Peyer's patch (tissue), 4 donors: ENCODE results near the gene PKN3.

Experiments used
- CTCF ChIP-seq, 6 experiments: fragments of 450-650 bp in 4 of 6; fragments of 200-600 bp in 2 of 6; sonication (generic) in 1 of 6; IDR thresholded peaks; one replicate each; pipeline ENCODE4 v1.5.1; 2017 to 2019; ENCODE audit warnings: antibody characterized with exemption in 6 of 6, mild to moderate bottlenecking in 3 of 6, moderate library complexity in 1 of 6
- POLR2A ChIP-seq, 2 donors: fragments of 450-650 bp; IDR thresholded peaks; one replicate each; pipeline ENCODE4 v1.5.1; 2017; ENCODE audit warnings: antibody characterized with exemption in 2 of 2, mild to moderate bottlenecking in 2 of 2, moderate library complexity in 2 of 2

- TF ChIP-seq POLR2A (IDR thresholded peaks at IDR 0.05) = no peak
- TF ChIP-seq CTCF (IDR thresholded peaks at IDR 0.05) = no peak
Observed at GRCh38 chr9:128720841-128721486, 18.7 kb downstream of the PKN3 start.
